Measurements from ENCODE around the gene AMH. TPM values are rescaled to one million over a fixed set of nuclear protein-coding genes. Genes with fewer than 3 reads are reported as not detected.

AMH gene
- total and polyA plus RNA-seq, 2 experiments from 2014 or later = 1.9 to 6.8 TPM

GRCh38 chr19:2273356-2274184, 24.4 kb downstream of the AMH start:
- peaks cover 4% of the 10 kb centered on the region; the same call in 1 of the 2 replicates for H3K36me3 ChIP-seq (ENCODE audit: insufficient read depth)
- no peaks in the 10 kb centered on the region for H3K9me2 ChIP-seq (ENCODE audit: insufficient read depth)
- H3K27me3 ChIP-seq (ENCODE audit: insufficient read depth) = no peaks in the 10 kb centered on the region
- peaks cover 47% of the 10 kb centered on the region for H3K79me2 ChIP-seq (replicated peaks; ENCODE audit: insufficient read depth)
- Mint-ChIP-seq H3K27me3 (ENCODE audit: insufficient read depth, low read depth, poor library complexity) (peaks cover 28% of the 10 kb centered on the region), H3K36me3 (ENCODE audit: low read depth) (peaks cover 37% of the 10 kb centered on the region), H3K4me3 (peak overlapping the region; percentile 63), H3K4me1 (peaks cover 23% of the 10 kb centered on the region), H3K9me3 (peaks cover 7% of the 10 kb centered on the region; the same call in 2 of the 3 replicates), H3K27ac (peak overlapping the region; percentile 87; the same call in 1 of the 2 replicates)
- H3K4me2 ChIP-seq = peak overlapping the region; percentile 89
- peaks cover 37% of the 10 kb centered on the region for H3F3A ChIP-seq (replicated peaks; ENCODE audit: low read depth)
- H2AFZ ChIP-seq = no peak overlapping the region
- H3K4me3 ChIP-seq = peak overlapping the region; percentile 46
- DNase-seq (ENCODE audit: low spot score) (peak; percentile 96), ATAC-seq (peak; percentile 62)
- peaks cover 27% of the 10 kb centered on the region for H4K20me1 ChIP-seq (replicated peaks; ENCODE audit: insufficient read depth)
- TF ChIP-seq CTCF (conservative IDR thresholded peaks at IDR 0.05; ENCODE audit: low read depth in 2 of 2) = peak; percentile 86 to 87
- TF ChIP-seq POLR2AphosphoS5 (IDR thresholded peaks at IDR 0.05; ENCODE audit: low read depth) = peak; percentile 92
- TF ChIP-seq ETS1 (IDR thresholded peaks at IDR 0.05) = peak; percentile 74; the same call in 1 of the 2 replicates
- TF ChIP-seq CREB1 (CRISPR knock-in tag; IDR thresholded peaks at IDR 0.05; ENCODE audit: low read depth) = peak; percentile 37; the same call in 1 of the 2 replicates
- no peak for TF ChIP-seq NANOG (IDR thresholded peaks at IDR 0.05; ENCODE audit: borderline replicate concordance)
- H3K27ac ChIP-seq (ENCODE audit: low read depth) = peak overlapping the region; percentile 98
- H3K4me1 ChIP-seq (ENCODE audit: insufficient read depth) = peaks cover 18% of the 10 kb centered on the region

GRCh38 chr19:2274185-2274711, 25.1 kb downstream of the AMH start:
- Mint-ChIP-seq H3K4me1 (peaks cover 23% of the 10 kb centered on the region), H3K9me3 (peaks cover 7% of the 10 kb centered on the region; the same call in 2 of the 3 replicates), H3K27ac (peak overlapping the region; percentile 87), H3K27me3 (ENCODE audit: insufficient read depth, low read depth, poor library complexity) (peaks cover 27% of the 10 kb centered on the region), H3K4me3 (peak overlapping the region; percentile 63; the same call in 1 of the 3 replicates), H3K36me3 (ENCODE audit: low read depth) (peaks cover 37% of the 10 kb centered on the region)
- H3K9me2 ChIP-seq (ENCODE audit: insufficient read depth) = no peaks in the 10 kb centered on the region
- no peak overlapping the region for H3K4me2 ChIP-seq
- H3K36me3 ChIP-seq (ENCODE audit: insufficient read depth) = peaks cover 4% of the 10 kb centered on the region; the same call in 1 of the 2 replicates
- H3K4me1 ChIP-seq (ENCODE audit: insufficient read depth) = peaks cover 18% of the 10 kb centered on the region
- no peak overlapping the region for H2AFZ ChIP-seq
- no peak overlapping the region for H3K4me3 ChIP-seq
- ATAC-seq = no peak
- DNase-seq (ENCODE audit: low spot score) = no peak
- peaks cover 27% of the 10 kb centered on the region for H4K20me1 ChIP-seq (replicated peaks; ENCODE audit: insufficient read depth)
- peaks cover 47% of the 10 kb centered on the region for H3K79me2 ChIP-seq (replicated peaks; ENCODE audit: insufficient read depth)
- peaks cover 37% of the 10 kb centered on the region for H3F3A ChIP-seq (replicated peaks; ENCODE audit: low read depth)
- H3K27me3 ChIP-seq (ENCODE audit: insufficient read depth) = no peaks in the 10 kb centered on the region
- no peak for TF ChIP-seq CREB1 (CRISPR knock-in tag; IDR thresholded peaks at IDR 0.05; ENCODE audit: low read depth)
- no peak for TF ChIP-seq NANOG (IDR thresholded peaks at IDR 0.05; ENCODE audit: borderline replicate concordance)
- TF ChIP-seq ETS1 (IDR thresholded peaks at IDR 0.05) = no peak
- TF ChIP-seq JUNB (IDR thresholded peaks at IDR 0.05; ENCODE audit: unreplicated experiment) = no peak
- no peak for TF ChIP-seq POLR2AphosphoS5 (IDR thresholded peaks at IDR 0.05; ENCODE audit: low read depth)
- H3K27ac ChIP-seq (ENCODE audit: low read depth) = 0 out of 2 replicates have a peak overlapping the region, but pooled peaks have one; percentile 9

Data from GM23338 (cell line).